Measurements from ENCODE around the gene EML6.

EML6 gene

GRCh38 chr2:54750040-54750439 is 26.6 kb downstream of the EML6 start:
- H3K9me3 ChIP-seq (ENCODE audit: control insufficient read depth, low read length) = no peaks in the 10 kb centered on the region
- H3K27ac ChIP-seq (ENCODE audit: insufficient read depth, low read length, poor library complexity, severe bottlenecking) = no peak overlapping the region
- no peak for DNase-seq
- H3K36me3 ChIP-seq (ENCODE audit: control insufficient read depth, insufficient read depth, low read length) = no peaks in the 10 kb centered on the region
- no peaks in the 10 kb centered on the region for H3K4me1 ChIP-seq (ENCODE audit: control insufficient read depth, insufficient read depth, low read length, poor library complexity, severe bottlenecking)
- H3K4me3 ChIP-seq (ENCODE audit: insufficient read depth, low read depth, low read length, poor library complexity, severe bottlenecking) = no peak overlapping the region
- no peaks in the 10 kb centered on the region for H3K27me3 ChIP-seq (replicated peaks; ENCODE audit: control insufficient read depth, insufficient read depth, low read length, poor library complexity, severe bottlenecking)

GRCh38 chr2:54752439-54752838 is 29.0 kb downstream of the EML6 start:
- H3K36me3 ChIP-seq (ENCODE audit: control insufficient read depth, insufficient read depth, low read length) = no peaks in the 10 kb centered on the region
- no peak for DNase-seq

GRCh38 chr2:54755641-54756326 is 32.3 kb downstream of the EML6 start:
- no peak for DNase-seq
- no peaks in the 10 kb centered on the region for H3K27me3 ChIP-seq (replicated peaks; ENCODE audit: control insufficient read depth, insufficient read depth, low read length, poor library complexity, severe bottlenecking)
- H3K4me3 ChIP-seq (ENCODE audit: insufficient read depth, low read depth, low read length, poor library complexity, severe bottlenecking) = no peak overlapping the region
- H3K4me1 ChIP-seq (ENCODE audit: control insufficient read depth, insufficient read depth, low read length, poor library complexity, severe bottlenecking) = no peaks in the 10 kb centered on the region
- no peaks in the 10 kb centered on the region for H3K9me3 ChIP-seq (ENCODE audit: control insufficient read depth, low read length)
- H3K27ac ChIP-seq (ENCODE audit: insufficient read depth, low read length, poor library complexity, severe bottlenecking) = no peak overlapping the region
- no peaks in the 10 kb centered on the region for H3K36me3 ChIP-seq (ENCODE audit: control insufficient read depth, insufficient read depth, low read length)

More at GRCh38 chr2:54752439-54752838, 29.0 kb downstream of the EML6 start:
- no peaks in the 10 kb centered on the region for H3K4me1 ChIP-seq (ENCODE audit: control insufficient read depth, insufficient read depth, low read length, poor library complexity, severe bottlenecking)
- no peak overlapping the region for H3K4me3 ChIP-seq (ENCODE audit: insufficient read depth, low read depth, low read length, poor library complexity, severe bottlenecking)
- no peaks in the 10 kb centered on the region for H3K27me3 ChIP-seq (replicated peaks; ENCODE audit: control insufficient read depth, insufficient read depth, low read length, poor library complexity, severe bottlenecking)
- H3K27ac ChIP-seq (ENCODE audit: insufficient read depth, low read length, poor library complexity, severe bottlenecking) = no peak overlapping the region
- no peaks in the 10 kb centered on the region for H3K9me3 ChIP-seq (ENCODE audit: control insufficient read depth, low read length)

GRCh38 chr2:54757500-54757899 is 34.0 kb downstream of the EML6 start:
- H3K27me3 ChIP-seq (replicated peaks; ENCODE audit: control insufficient read depth, insufficient read depth, low read length, poor library complexity, severe bottlenecking) = no peaks in the 10 kb centered on the region
- H3K36me3 ChIP-seq (ENCODE audit: control insufficient read depth, insufficient read depth, low read length) = no peaks in the 10 kb centered on the region
- H3K9me3 ChIP-seq (ENCODE audit: control insufficient read depth, low read length) = no peaks in the 10 kb centered on the region
- no peaks in the 10 kb centered on the region for H3K4me1 ChIP-seq (ENCODE audit: control insufficient read depth, insufficient read depth, low read length, poor library complexity, severe bottlenecking)
- DNase-seq = no peak
- H3K4me3 ChIP-seq (ENCODE audit: insufficient read depth, low read depth, low read length, poor library complexity, severe bottlenecking) = no peak overlapping the region
- no peak overlapping the region for H3K27ac ChIP-seq (ENCODE audit: insufficient read depth, low read length, poor library complexity, severe bottlenecking)

DNA sequence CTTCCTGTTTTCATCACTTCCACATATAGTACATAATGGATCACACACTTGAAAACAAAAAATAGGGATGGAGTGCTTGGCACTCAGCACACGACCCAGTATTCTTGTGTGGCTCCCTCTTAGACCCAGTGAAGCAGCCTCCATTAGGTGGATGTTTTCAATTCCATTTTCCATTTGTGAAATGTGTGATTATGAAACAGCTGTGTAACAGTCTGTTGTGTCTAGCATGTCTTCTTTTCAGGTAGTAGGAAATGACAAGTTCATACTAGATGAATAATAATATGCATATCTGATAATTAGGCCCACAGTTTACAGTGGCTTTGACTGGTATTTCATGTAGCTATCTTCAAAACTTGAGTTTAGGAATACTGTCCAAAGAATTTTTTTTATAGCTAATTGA is 35.5 kb downstream of the EML6 start:
- Histone ChIP-seq H3K4me1 (ENCODE audit: control insufficient read depth, insufficient read depth, low read length, poor library complexity, severe bottlenecking) (no peaks in the 10 kb centered on the region), H3K9me3 (ENCODE audit: control insufficient read depth, low read length) (no peaks in the 10 kb centered on the region), H3K27ac (ENCODE audit: insufficient read depth, low read length, poor library complexity, severe bottlenecking) (no peak overlapping the region), H3K4me3 (ENCODE audit: insufficient read depth, low read depth, low read length, poor library complexity, severe bottlenecking) (no peak overlapping the region), H3K27me3 (replicated peaks; ENCODE audit: control insufficient read depth, insufficient read depth, low read length, poor library complexity, severe bottlenecking) (no peaks in the 10 kb centered on the region), H3K36me3 (ENCODE audit: control insufficient read depth, insufficient read depth, low read length) (no peaks in the 10 kb centered on the region)
- DNase-seq = no peak

DNA sequence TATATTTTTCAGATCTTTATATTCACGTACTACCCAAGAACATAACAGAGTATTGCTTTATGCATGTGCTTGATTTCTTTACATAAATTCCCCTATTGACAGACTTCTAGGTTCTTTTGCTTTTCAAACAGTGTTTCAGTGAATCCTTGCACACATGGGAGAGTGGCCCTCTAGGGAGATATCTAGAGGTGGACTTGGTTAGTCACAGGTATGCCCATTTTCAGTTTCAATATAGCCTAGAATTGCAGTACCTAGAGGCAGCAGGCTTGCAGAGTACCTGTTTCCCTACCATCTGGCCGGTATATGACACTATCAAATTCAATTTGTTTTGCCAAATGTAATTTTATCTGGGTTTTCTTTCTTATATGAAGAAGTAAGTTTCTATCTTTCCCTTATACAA is 36.8 kb downstream of the EML6 start:
- Histone ChIP-seq H3K4me3 (ENCODE audit: insufficient read depth, low read depth, low read length, poor library complexity, severe bottlenecking) (no peak overlapping the region), H3K27ac (ENCODE audit: insufficient read depth, low read length, poor library complexity, severe bottlenecking) (no peak overlapping the region), H3K36me3 (ENCODE audit: control insufficient read depth, insufficient read depth, low read length) (no peaks in the 10 kb centered on the region), H3K4me1 (ENCODE audit: control insufficient read depth, insufficient read depth, low read length, poor library complexity, severe bottlenecking) (no peaks in the 10 kb centered on the region), H3K9me3 (ENCODE audit: control insufficient read depth, low read length) (no peaks in the 10 kb centered on the region), H3K27me3 (replicated peaks; ENCODE audit: control insufficient read depth, insufficient read depth, low read length, poor library complexity, severe bottlenecking) (no peaks in the 10 kb centered on the region)
- DNase-seq = no peak

- Histone ChIP-seq H3K36me3 (ENCODE audit: control insufficient read depth, insufficient read depth, low read length) (no peaks in the 10 kb centered on the region), H3K4me1 (ENCODE audit: control insufficient read depth, insufficient read depth, low read length, poor library complexity, severe bottlenecking) (no peaks in the 10 kb centered on the region), H3K27me3 (replicated peaks; ENCODE audit: control insufficient read depth, insufficient read depth, low read length, poor library complexity, severe bottlenecking) (no peaks in the 10 kb centered on the region), H3K27ac (ENCODE audit: insufficient read depth, low read length, poor library complexity, severe bottlenecking) (no peak overlapping the region), H3K4me3 (ENCODE audit: insufficient read depth, low read depth, low read length, poor library complexity, severe bottlenecking) (no peak overlapping the region), H3K9me3 (ENCODE audit: control insufficient read depth, low read length) (no peaks in the 10 kb centered on the region)
- DNase-seq = no peak
Measured at GRCh38 chr2:54763636-54764291, 40.3 kb downstream of the EML6 start.

DNA sequence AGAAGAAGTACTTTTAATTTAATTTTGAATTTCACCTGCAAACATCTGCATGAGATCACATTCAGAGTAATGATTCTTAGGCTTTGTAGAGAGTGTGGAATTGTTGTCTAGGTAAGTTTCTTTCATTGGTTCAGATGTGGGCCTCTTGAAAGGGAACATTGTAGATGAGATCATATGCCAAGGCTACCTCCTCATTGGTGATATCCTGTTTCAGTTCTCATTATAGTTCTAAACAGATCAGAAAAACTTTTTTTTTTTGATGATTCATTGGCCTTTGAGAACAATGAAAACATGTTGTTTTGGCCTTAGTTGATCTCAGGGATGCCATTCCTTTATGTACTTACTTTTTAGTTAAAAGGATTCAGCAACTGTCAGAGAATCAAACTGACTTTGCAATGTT is 44.5 kb downstream of the EML6 start:
- no peak overlapping the region for H3K27ac ChIP-seq (ENCODE audit: insufficient read depth, low read length, poor library complexity, severe bottlenecking)
- DNase-seq = no peak
- no peak overlapping the region for H3K4me3 ChIP-seq (ENCODE audit: insufficient read depth, low read depth, low read length, poor library complexity, severe bottlenecking)
- no peaks in the 10 kb centered on the region for H3K27me3 ChIP-seq (replicated peaks; ENCODE audit: control insufficient read depth, insufficient read depth, low read length, poor library complexity, severe bottlenecking)
- H3K4me1 ChIP-seq (ENCODE audit: control insufficient read depth, insufficient read depth, low read length, poor library complexity, severe bottlenecking) = no peaks in the 10 kb centered on the region
- no peaks in the 10 kb centered on the region for H3K36me3 ChIP-seq (ENCODE audit: control insufficient read depth, insufficient read depth, low read length)
- H3K9me3 ChIP-seq (ENCODE audit: control insufficient read depth, low read length) = no peaks in the 10 kb centered on the region

DNA sequence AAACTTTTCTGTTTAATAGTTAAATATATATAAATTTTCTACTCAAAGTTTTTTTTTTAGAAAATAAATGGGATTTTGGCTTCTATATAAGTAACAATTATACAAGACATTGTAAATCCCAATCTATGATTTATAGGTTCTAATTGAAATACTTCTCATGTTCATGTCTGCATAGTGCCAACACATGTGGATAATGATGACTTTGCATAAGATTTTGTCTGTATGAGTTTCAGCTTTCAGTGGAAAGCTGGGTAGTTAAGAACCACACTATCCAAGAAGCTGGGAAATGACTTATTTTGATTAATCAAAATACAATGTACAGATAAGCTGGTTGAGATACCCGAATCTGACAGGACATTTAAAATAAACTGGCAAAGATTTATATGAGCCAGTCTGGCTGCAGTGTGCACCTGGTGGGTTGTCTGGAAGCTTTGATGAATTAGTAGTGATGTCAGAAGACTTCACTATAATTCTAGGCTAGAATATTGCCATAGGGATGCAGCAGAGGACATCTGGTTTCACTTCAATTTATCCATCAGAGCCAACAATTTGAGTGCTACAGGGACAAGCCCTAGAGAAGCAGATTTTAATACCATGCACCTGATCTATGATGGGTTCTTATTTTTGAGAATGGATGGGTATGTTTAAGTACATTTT is 45.4 kb downstream of the EML6 start:
- no peaks in the 10 kb centered on the region for H3K4me1 ChIP-seq (ENCODE audit: control insufficient read depth, insufficient read depth, low read length, poor library complexity, severe bottlenecking)
- no peak for DNase-seq
- H3K9me3 ChIP-seq (ENCODE audit: control insufficient read depth, low read length) = no peaks in the 10 kb centered on the region
- no peaks in the 10 kb centered on the region for H3K36me3 ChIP-seq (ENCODE audit: control insufficient read depth, insufficient read depth, low read length)
- no peak overlapping the region for H3K4me3 ChIP-seq (ENCODE audit: insufficient read depth, low read depth, low read length, poor library complexity, severe bottlenecking)
- no peak overlapping the region for H3K27ac ChIP-seq (ENCODE audit: insufficient read depth, low read length, poor library complexity, severe bottlenecking)
- no peaks in the 10 kb centered on the region for H3K27me3 ChIP-seq (replicated peaks; ENCODE audit: control insufficient read depth, insufficient read depth, low read length, poor library complexity, severe bottlenecking)

GRCh38 chr2:54770211-54770610 is 46.7 kb downstream of the EML6 start:
- no peaks in the 10 kb centered on the region for H3K9me3 ChIP-seq (ENCODE audit: control insufficient read depth, low read length)
- H3K27ac ChIP-seq (ENCODE audit: insufficient read depth, low read length, poor library complexity, severe bottlenecking) = no peak overlapping the region
- no peaks in the 10 kb centered on the region for H3K36me3 ChIP-seq (ENCODE audit: control insufficient read depth, insufficient read depth, low read length)
- DNase-seq = no peak
- H3K4me1 ChIP-seq (ENCODE audit: control insufficient read depth, insufficient read depth, low read length, poor library complexity, severe bottlenecking) = no peaks in the 10 kb centered on the region
- no peak overlapping the region for H3K4me3 ChIP-seq (ENCODE audit: insufficient read depth, low read depth, low read length, poor library complexity, severe bottlenecking)
- no peaks in the 10 kb centered on the region for H3K27me3 ChIP-seq (replicated peaks; ENCODE audit: control insufficient read depth, insufficient read depth, low read length, poor library complexity, severe bottlenecking)
